Measurements from ENCODE around the gene MAST4.

MAST4 gene

DNA sequence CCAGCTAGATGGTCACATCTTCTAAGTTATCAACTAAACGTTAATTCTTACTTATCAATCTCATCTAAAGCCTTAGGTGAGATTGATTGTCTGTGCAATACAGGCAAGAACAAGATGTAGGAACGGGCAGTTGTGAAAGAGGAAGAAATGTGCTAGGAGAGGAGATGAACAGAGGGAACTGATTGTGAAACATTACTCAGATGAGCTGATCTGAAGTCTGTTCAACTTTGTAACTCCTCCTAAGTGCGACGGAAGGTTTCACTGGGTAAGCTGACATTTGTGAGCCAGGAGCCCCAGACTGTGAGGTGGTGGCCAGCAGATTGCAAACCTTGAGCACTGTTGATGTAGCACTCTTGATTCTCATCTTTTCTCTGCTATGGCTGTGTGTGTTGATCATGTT lies 396.4 kb downstream of the MAST4 start:
- peak; percentile 64 for DNase-seq (ENCODE audit: low read depth)

DNA sequence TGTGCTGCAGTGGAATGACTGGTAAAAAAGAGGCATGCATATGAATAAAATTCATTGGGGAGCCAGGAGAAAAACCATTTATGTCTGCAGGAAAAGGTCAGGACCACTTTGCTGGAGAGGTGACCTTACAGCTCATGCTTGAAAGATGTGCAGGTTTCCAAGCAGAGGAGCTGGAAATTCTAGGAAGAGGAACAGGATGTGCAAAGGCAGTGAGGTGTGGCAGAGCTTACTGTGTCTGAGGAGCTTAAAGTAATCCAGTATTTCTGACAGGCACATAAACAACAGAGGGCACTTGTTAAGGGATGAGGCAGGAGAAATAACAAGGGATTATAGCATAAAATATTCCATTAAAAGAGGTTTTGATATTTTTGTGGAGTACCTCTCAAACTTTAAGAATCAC lies 397.3 kb downstream of the MAST4 start:
- DNase-seq (ENCODE audit: low read depth) = no peak

DNA sequence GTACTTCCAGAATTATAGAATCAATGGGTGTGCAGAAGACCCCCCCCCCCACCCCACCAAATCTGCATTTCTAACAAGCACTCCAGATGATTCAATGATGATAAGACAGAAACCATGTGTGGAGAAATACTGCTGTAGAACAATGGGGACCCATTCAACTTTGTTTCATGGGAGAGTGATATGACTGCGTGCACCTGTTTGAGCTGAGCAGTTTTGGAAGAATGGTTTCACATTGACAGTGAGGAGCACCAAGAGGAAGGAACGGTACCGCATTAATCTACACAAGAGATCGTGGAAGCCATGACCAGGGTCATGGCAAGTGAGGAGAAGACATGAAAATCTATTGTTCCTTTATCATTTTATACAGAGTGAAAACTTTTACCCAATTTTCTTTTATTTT lies 397.7 kb downstream of the MAST4 start:
- DNase-seq (ENCODE audit: low read depth) = no peak

DNA sequence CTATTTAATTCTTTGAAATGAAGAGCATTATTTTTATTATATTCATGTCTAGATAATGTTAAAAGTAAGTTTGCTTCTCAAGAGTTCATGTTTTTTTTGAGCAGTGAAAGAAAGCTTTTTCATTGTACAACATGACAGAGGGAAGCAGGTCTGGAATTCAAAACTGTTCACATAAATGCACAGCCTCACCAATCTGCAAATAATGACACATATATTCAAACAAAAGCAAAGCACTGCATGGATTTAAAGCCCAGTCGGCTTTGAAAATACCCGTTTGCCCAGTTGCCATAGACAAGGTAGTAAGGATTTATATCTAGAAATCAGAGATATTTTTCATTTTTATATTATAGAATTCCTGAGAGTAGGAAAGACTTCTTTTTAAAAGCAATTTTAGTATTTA lies 398.6 kb downstream of the MAST4 start:
- DNase-seq (ENCODE audit: low read depth) = no peak

DNA sequence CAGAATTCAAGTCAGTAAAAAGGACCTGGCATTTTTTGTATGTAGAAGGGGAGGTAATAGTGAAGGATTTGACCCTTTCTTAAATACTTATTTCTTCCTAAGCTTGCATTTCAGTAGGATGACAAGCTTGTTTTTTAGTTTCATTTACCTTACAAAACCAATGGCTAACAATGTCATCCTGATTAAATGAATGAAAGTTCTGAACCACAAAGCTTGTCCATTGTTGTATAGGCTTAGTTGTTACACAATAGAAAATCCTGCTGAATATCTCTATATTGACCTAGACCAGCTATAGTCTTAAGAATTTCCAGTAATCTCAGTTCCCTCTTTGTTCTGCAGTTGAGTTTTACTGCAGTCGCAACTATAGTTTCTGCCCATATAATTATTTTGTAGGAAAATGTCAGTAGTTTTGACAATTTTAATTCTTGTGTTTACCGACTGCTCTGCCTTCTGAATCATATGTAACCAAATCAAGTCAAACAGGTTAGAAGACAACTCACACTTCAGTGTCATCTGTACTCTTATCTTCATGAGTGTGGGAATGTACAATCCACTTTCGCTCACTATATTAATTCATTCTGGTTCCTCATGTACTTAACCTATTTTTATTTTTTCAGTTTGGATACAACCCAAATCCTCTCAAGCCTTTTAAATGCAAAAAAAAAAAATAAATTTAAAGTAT lies 404.7 kb downstream of the MAST4 start:
- no peak for DNase-seq (ENCODE audit: low read depth)

DNA sequence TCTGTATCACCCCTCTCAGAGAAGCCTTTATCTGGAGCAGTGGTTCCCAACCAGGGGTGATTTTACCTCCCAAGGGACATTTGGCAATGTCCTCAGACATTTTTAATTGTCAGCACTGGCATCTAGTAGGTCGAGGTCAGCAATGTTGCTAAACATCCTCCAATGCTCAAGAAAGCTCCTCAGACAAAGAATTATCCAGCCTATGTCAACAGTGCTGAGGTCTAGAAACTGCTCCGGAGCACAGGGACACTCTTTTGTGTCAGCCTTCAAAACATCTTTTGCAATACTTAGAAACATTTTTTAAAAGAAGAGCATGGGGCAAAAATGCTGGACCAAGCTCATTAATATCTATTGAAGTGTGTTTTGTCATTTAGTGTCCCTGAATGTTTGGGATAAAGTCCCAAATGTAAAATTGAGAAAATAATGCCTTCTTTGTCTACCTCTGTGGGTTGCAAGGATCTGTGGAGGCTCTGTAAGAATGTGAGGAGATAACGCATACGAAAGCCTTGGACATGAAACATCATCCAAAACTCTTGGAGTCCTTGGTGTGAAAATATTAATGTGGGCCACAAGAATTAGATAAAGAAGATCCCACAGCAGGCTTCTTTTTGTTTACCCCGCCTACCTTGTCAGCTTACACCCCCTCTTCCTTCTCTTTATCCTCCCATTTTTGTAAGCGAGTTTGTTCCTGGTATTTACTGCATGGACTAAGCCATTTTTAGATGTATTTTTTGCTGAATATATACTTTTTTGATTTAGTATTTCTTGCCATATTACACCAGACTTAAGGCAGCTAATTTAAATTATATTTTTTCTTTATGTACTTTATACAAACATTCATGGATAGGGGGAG lies 406.9 kb downstream of the MAST4 start:
- DNase-seq (ENCODE audit: low read depth) = peak; percentile 31

DNA sequence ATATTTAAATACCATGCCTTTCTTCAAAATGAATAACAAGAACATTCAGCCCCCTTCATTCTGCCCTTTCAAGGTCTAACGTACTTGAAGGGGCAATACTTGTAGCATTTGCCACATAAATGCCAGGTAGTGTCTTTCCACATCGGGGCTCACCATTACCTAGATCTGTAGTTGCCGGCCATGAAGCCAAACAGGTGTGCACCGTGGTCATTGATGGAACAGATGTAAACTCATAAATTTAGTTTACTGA lies 407.4 kb downstream of the MAST4 start:
- no peak for DNase-seq (ENCODE audit: low read depth)

DNA sequence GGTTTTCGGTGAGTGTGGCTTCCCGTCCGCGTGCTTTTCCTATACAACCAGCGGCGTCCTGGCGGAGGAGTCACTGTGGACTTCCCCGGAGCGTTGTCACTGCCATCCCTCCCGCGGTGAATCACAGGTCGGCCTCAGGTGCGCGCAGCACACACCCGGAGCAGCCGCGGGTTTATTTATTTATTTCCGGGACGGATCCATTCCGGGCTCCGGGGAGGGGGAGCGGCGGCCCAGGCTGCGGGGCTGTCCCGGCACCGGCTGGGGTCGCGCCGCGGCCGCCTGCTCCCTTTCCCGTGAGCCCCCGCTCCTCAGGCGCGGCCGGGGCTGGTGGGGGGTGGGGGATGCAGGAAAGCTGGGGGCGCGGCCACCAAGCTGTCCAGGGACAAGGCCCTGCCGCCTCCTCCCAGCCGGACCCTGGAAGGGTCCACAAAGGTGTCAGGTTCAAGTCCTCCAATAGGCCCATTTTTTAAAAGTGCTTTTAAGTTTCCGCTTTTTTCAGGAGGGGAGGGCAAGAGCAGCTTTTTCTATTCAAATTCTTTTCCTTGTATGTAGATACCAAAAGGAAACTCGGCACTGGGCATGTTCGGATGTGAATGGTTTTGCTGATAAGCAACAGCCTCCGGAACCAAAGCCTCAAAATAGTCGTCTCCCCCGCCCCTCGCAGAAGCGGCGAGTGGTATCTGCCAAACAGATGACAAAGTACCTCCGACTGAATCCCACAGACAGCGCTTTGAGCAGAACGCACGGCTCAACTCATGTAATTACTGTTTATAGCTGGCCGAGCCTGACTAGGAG lies 407.9 kb downstream of the MAST4 start:
- DNase-seq (ENCODE audit: low read depth) = peak; percentile 92

DNA sequence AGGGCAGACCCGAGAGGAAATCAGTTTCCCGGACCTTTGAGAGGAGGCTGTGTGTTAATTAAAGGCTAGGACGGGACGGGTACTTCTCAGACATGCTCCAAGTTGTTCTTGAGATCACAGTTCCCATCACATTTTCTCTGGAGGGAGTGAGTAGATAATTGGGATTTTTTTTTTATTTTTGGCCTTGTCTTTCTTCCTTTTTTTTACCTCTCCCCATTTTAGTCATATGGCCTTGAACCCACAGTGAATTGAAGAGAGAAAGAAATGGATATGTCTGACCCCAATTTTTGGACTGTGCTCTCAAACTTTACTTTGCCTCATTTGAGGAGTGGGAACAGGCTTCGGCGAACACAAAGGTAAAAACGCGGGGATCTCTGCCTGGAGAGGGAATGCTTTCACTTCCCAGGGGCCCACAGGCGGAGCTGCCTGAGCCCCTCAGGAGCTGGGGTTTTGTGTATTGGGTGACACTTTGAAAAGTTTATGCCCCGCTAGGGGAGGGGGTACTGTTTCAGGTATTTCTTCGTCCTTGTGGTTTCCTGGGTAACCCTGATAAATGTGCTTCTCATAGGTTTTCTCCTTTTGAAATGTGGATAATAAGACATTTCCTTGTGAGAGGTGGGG lies 408.6 kb downstream of the MAST4 start:
- no peak for DNase-seq (ENCODE audit: low read depth)

DNA sequence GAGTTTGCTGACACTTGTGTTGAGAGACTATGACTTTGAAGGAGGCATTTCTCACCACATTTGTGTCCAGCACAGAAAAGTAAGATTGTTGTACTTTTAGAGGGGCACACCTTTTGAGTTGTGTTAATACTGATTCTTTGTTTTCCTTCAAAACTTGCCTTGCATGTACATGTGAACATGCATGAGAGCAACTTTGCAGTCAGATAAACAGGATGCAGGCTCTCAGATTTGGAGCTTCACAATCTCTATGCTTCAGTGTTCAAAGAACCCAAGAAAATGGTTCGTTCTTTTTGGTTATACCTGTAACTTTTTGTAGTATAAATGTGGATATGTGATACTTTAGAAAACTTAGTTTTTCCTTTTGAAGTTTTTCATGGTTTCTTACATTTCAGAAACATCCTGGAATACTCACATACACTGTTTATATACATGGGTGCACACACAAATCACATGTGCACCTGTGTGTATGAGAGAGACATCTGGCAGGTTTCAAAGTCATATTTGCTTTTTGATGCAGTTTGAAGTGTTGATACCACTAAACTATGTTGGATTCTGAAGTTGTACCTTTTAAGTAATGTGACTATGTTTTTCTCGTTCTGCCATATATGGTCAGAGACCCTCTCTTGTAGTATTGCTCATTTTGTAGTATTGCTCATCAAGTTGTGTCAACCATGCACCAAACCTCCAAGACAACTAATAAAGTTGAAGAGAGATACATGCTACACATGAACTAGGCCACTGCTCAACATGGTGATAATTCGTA lies 409.7 kb downstream of the MAST4 start:
- no peak for DNase-seq (ENCODE audit: low read depth)

DNA sequence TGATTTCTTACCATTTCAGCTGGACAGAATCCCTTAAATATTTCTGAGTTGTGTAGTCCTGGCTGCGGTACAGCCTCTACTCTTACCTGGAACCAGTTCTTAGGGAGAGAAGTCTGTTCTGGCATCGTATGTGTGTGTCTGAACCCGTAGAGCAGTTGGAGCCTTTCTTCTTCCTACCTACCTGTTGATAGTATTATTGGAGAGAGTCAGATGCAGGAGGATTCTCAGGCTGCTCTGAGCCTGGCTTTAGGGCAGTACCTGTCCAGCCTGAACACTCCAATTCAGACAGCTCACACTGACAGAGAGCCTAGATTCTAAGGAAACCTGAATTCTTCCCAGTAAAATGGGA lies 410.3 kb downstream of the MAST4 start:
- no peak for DNase-seq (ENCODE audit: low read depth)

DNA sequence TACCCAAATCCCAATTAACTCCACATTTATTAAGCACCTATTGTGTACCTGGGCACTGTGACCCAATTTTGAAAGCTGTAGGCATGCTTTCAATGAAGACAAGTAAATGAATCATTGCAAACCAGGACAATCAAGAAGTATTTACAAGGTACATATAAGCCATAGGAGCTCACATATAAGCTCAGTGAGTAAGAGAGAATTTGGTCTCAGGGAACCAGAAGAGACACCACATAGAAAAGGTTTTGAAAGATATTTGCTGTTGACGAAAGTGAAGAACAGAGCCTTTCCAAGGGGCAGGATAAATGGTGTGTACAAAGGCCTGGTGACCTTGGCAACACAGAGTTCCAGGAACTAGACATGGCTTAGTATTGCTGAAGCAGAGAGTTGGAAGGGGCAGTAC lies 412.8 kb downstream of the MAST4 start:
- no peak for DNase-seq (ENCODE audit: low read depth)

DNA sequence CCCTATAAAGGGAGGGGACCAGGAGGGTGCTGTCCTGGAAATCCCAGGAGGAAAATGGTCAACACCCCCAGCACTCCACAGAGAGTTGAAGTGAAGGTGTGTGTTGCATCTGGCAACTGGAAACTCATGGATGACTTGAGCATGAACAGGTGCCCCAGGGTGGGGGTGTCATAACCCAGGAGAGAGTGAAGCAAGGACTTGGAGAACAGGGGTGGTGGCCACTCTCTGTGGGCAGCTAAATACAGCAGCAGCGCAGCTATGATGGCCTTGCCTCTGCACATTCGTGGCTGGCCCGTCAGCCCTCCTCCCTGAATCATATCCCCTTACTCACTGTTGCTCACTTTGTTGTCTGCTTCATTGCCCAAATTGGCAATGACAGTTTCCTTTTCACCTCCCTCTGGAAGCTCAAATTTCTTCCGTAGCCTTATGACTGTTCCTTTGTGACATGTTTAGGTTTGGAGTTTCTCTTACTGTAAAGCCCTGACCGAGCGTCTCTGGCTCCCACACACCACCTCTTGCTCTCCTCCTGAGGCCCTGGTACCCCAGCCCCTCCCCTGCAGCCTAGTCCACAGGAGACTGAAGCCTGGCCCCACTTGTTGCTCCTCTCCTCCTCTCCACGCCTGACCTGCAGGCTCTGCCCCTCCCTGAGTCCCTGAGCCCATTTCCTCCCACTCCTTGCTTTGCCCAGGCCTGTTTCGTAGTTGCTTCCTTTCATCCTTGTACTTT lies 414.7 kb downstream of the MAST4 start:
- peak; percentile 26 for DNase-seq (ENCODE audit: low read depth)

DNA sequence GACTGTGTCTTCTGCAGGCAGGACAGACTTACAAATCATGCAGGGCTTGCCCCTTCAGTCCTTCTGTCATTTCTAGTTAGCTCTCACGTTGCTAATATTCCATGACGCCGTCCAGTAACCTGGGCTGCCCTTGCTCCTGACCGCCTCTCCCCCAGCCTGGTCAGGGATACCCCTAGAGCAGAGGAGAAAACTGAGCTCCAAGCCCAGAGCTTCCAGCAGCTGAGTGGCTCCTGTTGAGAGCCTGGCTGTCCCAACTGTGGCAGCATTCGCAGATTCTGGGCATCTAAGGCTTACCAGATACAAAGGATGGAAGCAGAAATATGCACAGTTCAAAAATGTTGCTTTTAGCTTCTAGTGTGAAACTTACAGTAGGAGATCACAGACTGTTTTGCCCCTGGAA lies 415.2 kb downstream of the MAST4 start:
- no peak for DNase-seq (ENCODE audit: low read depth)

DNA sequence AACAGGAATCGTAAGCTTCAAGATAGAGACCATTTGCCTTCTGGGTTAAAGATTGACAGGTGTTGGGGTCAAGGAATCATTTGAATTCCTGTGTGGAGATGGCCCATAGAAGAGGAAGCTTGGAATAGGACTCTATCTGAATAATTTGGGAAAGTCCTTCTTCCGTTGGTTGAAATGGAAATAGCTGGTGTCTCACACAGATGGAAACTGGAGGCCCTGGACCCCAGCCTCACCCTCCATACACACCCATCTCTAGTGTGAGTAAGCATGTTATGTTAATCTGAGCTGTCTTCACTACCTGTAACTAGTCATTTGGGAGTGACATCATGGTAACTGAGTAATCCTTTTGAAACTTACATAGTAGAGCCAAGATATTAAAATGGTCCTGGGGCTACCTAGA lies 416.0 kb downstream of the MAST4 start:
- DNase-seq (ENCODE audit: low read depth) = no peak

DNA sequence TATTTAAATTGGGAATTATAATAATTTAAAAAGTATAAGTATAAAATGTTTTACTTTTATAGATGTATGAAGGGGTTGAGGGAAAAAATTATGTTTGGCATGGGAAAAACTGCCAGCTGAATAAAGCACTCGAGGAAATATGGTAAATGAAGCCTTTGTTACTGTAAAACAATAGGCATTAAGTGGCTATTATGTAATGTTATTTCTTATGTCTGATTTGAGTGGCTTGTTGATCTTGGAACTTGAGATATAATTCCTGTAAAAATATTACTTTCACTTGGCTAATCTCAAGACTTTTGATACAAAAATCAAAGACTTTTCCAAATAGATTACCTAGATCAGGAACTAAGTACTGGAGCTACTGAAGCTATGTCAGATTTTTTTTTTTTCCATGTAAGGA lies 417.5 kb downstream of the MAST4 start:
- DNase-seq (ENCODE audit: low read depth) = no peak

DNA sequence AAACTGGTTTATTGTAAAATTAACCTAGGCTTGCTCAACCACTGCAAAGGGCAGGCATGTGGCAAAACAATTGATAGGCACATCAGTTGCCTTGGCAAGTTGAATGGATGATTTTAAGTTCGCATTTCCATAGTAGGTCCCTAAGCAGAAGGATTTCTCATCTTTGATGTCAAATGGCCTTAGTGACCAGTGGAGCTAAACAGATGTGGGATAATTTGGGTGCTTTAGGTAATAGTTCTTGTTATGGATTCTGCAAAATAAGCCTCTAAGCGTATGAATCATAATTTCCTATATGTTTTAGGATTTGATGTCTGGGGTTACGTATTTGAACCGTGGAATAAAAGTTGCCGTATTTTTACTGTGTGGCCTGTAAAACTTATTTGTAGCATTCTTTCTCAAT lies 418.0 kb downstream of the MAST4 start:
- no peak for DNase-seq (ENCODE audit: low read depth)

DNA sequence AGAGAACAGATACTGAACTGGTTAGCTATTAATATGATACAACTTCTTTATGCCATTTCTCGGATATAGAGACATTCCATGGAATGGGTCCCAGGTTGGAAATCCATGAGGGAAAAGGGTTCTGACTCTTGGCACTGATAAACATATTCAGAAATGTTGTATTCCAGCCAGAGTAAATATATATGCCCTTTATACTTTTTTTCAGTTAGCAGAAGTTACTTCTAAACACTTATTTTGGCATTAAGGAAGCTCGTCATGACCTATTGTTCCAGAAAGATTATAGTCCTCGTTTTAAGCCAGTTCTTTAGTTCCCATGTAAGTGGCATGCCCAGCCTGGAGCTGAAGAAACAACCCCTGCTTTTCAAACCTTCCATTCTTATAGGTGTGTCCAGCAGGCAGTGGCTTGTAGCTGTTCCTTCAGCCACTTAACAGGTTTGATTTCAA lies 418.8 kb downstream of the MAST4 start:
- DNase-seq (ENCODE audit: low read depth) = no peak

DNA sequence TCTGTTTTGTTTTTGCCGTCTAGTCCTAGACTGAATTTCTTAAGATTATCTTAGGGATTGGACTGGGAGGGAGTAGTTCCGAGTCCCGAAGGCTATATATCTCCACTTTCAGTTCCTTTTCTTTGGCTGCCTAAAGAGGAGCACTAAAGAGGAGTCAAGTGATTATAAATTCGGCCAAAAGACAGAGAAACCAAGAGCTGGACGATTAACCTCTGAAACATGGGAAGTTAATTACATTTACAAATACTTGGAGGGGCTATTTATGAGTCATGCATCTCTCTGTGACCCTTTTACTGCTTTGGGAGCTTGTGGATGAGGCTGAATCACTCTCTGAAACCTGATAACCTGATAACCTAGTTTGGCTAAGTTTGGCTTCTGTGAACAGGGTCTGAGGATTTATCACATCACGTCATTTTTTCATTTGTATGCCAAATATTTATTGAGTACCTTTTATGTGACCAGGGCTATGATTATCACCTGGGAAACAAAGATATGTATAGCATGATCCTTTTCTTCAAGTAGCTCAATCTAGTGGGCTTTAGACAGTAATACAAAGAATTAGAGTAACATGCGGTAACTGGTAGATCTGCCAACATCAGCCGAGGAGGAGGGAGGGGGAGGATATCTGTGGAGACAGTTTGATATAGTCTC lies 419.5 kb downstream of the MAST4 start:
- peak; percentile 37 for DNase-seq (ENCODE audit: low read depth)

DNA sequence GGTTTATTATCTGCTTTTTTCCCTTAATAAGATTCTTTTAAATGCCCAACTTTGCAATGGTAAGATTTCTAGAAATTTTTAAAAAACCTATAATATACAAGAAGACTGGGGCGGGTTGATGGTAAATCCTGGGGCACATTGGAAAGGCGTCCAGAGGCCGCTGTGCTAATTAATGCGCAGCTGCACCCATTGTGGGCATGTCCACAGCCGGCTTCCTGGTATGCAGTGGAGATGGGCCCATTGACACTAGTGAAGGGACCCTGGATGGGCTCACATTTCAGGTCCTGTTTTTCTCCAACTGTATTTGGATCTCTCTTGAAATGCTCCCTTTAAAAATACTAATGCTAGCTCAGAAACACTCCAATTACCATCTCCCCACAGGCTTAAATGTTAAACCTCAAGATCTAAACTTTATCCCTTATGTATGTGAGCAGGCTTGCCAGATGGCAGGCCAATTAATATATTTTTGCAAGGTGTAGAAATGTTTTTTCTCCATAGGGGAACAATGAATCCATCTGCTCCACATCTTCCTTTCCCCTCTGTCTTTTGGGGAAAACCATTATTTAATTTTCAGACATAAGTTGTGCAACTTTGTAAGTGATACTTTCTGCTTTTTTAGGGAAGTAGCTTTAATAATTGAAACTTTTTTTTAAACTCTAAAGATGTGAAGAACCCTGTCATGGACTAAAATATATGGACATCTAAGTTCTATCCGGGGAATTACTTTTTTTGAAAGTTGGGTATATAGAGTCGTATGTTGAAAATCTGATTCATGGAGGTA lies 423.1 kb downstream of the MAST4 start:
- DNase-seq (ENCODE audit: low read depth) = no peak

Measured in amniotic epithelial cell (primary cell).